Keratinocyte (primary cell): ENCODE results near the gene PWWP2B.

Source experiments
- EZH2 ChIP-seq: IDR thresholded peaks from one replicate; pipeline ENCODE4 v1.6.1; 2012; ENCODE audit warnings: inconsistent platforms, mild to moderate bottlenecking, low read length, moderate library complexity
- TF ChIP-seq, protein P1 (sequence below), 3 experiments: IDR thresholded peaks in 1 of 3; conservative IDR thresholded peaks in 1 of 3; optimal IDR thresholded peaks in 1 of 3; 2 replicates in 2 of 3; 3 replicates in 1 of 3; pipeline versions ENCODE3 to v1.5.1; 2011; ENCODE audit warnings: low read length in 3 of 3, mild to moderate bottlenecking in 3 of 3, moderate library complexity in 2 of 3, control low read depth in 1 of 3, inconsistent platforms in 1 of 3; ENCODE audit not compliant: insufficient read depth in 2 of 3; ENCODE audit errors: extremely low read depth in 1 of 3

DNA sequence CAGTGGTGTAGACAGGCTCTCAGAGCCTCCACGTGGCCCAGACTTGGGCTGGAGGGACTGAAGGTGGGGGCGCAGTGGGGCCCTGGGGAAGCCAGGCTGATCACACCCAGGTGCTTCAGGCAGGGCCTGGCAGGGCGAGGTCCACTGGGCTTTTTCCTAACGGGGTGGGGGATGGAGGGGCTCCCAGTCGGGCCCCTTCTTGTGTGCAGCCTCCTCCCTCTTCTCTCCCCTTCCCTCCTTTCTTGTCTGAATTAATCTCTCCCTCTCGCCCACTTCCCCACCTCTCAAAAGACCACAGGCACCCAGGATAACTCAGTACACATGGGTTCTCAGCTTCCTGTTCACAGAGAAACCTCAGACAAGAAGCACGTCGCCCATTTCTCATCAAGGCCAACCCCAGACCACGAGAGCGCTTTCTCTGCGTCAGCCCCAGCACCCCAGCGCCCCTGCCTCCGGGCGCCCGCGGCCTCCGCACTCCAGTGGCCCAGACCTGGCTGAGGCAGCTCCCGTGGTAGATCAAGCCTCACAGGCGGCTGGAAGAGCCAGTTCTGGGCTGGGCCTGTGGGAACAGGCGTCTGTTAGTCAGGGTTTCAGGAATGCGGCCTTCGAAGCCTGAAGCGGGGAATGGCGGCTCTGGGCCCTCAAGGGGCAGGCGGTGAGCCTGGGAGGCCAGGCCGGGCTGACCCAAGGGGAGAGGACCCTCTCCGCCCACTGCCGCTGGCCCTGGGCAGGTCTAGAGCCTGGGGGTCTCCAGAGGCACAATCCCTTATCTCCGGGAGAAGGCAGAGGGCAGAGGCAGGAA is 50.6 kb downstream of the PWWP2B start:
- TF ChIP-seq, protein P1, sequence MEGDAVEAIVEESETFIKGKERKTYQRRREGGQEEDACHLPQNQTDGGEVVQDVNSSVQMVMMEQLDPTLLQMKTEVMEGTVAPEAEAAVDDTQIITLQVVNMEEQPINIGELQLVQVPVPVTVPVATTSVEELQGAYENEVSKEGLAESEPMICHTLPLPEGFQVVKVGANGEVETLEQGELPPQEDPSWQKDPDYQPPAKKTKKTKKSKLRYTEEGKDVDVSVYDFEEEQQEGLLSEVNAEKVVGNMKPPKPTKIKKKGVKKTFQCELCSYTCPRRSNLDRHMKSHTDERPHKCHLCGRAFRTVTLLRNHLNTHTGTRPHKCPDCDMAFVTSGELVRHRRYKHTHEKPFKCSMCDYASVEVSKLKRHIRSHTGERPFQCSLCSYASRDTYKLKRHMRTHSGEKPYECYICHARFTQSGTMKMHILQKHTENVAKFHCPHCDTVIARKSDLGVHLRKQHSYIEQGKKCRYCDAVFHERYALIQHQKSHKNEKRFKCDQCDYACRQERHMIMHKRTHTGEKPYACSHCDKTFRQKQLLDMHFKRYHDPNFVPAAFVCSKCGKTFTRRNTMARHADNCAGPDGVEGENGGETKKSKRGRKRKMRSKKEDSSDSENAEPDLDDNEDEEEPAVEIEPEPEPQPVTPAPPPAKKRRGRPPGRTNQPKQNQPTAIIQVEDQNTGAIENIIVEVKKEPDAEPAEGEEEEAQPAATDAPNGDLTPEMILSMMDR (optimal IDR thresholded peaks at IDR 0.05 in 1 of 3, IDR thresholded peaks at IDR 0.05 in 1 of 3, conservative IDR thresholded peaks at IDR 0.05 in 1 of 3; ENCODE audit: extremely low read depth in 1 of 3, insufficient read depth in 2 of 3, low read length in 3 of 3) = no peak
- no peak for TF ChIP-seq EZH2
